NCI-H1930 (cell line): ENCODE measurements around the gene NCAM1.
A peak's percentile ranks its signal among the peaks of the same experiment; 100 is the strongest.

Experiments
- DNase-seq, 2 experiments: peaks; one replicate each; lab custom pipeline; 2025; lab: John Stamatoyannopoulos, UW

The NCAM1 gene

DNA sequence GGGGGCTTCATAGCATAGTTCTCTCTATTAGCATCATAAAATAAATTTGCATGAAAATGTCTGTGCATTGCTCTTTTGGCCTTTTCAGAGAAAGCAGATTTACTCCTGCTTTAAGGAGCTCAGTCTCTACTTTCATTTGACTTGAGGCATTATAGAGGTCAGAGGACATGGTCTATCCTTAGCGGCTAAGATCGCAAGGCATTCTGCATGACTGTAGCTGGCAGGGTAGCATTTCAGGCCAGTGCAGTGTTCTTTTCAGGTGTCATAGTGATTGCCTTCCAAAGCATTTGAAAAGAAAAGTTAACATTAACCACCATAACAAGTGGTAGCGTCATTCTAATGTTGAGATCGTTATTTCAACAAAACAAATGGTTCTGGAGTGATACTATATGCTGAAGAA lies 126.5 kb downstream of the NCAM1 start:
- no peak for DNase-seq

DNA sequence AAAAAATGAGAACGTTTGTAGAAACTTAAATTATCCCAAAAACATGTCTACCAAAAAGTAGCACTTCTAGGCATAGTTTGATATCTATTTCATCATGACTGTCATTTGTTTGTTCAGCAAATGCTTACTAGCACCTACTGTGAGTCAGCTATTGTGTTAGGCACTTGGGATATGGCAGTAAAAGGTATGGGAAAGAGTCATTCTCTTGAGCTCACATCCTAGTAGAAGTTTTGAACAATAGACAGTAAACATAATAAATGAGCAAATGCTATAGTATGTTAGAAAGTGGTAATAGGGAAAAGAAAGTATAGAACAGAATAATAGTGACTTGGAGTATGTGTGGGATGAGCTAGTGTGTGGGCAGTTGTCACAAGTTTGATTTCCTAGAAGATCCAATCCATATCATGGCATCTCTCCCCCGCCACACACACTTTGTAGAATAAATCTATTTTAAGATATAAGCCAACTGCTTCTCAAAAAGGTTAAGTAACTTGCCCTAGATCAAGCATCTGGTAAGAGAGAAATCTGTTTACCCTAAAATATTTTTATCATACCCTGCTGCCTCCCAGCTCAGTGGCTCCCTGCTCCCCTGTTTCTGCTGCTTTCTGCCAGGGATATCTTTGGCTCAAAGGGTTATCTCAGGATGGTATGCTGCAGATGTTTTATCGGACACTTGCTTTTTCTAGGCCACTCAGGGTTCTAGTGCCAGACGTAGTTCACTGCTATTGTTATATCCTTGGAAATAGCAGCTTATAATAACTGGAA lies 129.7 kb downstream of the NCAM1 start:
- DNase-seq = no peak

DNA sequence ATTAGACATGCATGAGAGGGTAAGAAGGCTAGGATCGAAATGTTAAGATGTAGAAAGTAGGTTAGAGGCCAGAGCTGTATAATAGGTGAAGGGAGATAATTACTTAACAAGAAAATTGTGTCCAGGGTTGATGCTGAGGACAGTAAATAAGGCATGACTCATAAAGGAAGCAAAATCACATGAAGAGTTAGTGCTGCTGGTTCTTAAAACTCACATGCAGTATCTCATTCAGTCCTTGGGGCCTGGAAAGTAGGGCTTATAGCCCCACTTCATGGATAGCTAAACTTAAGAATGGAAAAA lies 130.2 kb downstream of the NCAM1 start:
- DNase-seq = no peak

DNA sequence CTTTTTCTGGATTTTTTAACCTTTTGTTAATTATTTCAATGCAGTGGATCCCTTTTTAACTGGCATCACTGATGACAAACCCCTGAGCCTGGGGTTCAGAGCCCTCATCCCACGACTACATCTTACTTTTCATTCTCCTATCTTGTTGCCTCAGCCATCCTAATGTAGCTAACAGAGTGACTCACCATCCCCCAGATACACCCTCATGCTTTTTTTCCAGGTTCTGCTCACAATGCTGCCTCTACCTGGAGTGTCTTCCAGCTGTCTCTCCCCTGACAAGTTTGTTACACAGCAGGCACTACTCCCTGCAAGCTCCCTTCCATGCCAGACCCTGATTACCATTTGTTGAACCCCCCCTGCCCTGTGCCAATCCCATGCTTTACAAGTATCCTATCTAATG lies 135.4 kb downstream of the NCAM1 start:
- no peak for DNase-seq

DNA sequence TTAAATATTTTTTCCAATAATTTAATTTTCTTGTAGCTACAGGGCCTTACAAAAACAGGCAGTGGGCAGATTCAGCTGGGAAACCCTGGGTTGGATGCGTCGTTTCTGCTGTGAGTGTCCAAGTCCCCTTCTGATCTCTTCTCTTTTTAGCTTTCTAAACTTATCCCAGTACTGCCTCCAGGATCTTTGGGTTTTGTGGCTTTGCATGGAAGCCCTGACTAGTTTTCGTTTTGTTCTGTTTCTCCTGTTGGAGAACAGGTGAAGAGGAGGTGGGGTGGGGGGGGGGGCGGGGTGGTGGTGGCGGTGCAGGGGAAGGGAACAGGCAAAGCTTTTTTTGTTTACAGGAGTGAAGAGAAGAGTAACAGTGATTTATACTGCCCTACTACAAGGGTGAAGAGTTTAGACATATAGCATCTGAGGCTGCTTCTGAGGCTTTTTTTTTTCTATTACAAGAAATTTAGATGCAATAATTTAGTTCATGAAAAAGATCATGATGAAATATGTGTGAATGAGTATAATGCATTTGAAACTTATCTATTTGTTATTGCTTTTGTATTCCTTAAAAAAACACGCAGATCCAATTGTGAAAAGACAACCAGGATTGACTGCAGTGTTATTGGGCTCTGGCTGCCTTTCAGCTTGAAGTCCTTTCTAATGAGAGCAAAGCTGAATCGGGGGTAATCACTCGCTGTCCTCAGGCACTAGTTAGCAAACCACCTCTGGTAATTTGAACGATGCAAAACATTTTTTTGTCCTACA lies 142.9 kb downstream of the NCAM1 start:
- no peak for DNase-seq

DNA sequence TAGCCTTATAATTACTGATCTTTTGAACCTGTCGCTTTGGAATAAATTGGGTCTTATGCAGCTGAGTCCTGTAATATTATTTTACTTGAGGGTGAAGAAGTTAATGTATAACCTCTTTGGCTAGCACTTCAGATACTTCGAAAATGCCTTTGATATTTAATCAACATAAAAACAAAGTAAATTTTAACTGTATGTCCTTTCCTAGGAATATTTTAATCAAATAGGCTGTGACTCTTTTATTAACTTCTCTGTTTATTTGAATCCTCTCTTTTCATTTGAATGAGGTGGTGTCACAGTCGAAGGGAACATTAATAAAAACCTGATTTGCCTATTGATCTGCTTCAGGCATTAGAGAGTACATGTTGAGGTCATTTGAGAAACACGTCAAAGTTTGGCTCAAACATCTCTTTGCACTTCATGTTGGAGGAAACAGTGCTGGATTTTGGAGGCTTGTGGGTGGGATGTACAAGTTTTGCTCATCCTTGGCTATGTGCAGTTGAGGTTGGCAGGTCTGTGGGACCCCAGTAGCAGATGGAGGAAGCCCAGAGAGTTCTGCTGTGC lies 143.6 kb downstream of the NCAM1 start:
- DNase-seq = no peak

DNA sequence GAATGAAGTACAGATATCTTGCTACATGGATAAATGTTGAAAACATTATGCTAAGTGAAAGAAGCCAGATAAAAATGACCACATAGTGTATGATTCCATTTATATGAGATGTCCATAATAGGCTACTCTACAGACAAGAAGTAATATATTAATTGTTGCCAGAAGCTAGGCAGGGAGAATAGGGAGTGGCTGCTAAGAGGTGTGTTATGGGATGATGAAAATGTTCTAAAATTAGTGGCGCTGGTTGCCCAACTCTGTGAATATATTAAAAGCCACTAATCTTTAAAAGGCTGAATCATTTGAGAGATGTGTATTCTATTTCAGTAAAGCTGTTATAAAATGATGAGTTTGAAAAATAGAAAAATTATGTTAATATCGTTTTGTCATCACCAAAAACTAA lies 144.4 kb downstream of the NCAM1 start:
- DNase-seq = no peak

DNA sequence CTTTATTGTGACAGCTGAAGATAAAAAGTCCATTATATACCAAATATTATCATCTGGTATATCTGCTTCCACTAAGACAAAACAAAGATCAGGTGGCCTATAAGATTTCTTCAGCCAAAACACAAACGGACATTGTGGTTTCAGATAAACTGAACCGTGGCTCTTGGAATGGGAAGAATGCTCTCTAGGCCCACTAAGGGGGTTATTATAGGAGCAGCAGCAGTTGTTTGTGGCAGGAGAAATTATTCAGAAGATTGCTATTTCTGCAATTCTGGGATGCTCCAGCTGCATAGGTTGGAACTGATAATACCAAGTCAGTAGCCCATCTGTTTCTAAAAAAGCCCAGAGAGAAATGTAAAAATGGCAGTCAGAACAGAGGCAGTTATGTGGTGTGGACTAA lies 145.3 kb downstream of the NCAM1 start:
- DNase-seq = no peak

DNA sequence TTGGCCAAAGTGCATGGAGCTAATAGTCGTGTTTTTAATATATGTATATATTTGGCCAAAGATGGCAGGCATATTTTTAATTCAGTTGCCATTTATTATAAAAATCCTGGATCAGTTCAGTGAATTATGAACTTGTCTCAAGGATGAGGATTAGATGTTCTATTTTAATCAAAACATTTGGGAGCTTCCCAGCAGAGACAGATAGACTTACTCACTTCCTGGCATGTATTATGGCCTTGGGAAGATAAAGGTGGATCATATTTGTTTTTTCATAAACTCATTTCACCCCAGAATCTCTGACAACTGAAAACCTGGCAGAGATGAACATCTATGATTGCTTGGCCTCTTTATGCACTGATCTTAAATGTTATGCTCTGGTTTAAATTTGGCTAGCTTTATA lies 148.8 kb downstream of the NCAM1 start:
- no peak for DNase-seq

DNA sequence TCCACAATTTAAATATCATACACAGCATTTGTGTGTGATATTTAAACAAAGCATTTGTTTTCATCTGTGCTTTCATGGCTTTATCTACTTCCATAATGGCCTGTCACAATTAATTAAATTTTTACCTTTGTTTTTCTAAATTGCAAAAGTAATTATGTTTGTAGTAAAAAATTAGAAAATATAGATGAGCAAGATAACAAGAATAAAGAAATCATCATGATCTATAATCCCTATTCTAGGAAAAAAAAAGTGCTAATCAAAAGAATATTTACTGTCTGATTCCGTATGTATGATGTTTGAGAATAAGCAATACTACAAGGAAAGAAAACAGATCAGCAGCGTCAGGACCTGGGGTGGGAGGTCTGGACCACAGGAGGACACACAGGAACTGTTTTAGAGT lies 149.9 kb downstream of the NCAM1 start:
- DNase-seq = no peak

DNA sequence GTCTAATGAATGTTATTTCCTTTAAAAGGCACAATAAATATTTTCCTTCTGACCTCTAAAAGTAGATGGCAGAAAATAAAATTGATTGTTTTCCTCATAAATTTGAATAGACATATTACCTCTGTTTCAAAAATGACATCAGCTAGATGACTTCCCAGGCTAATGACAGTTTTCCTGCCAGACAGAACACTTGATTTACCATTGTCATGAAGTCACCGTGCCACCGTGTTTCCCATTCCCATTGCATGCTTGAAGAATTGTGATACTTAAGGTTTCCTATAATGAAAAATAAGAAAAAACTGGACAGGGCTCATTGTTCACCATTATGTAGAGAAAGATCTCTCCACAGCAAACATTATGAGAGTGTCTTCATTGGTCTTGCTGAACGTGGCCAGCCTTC lies 151.1 kb downstream of the NCAM1 start:
- no peak for DNase-seq

DNA sequence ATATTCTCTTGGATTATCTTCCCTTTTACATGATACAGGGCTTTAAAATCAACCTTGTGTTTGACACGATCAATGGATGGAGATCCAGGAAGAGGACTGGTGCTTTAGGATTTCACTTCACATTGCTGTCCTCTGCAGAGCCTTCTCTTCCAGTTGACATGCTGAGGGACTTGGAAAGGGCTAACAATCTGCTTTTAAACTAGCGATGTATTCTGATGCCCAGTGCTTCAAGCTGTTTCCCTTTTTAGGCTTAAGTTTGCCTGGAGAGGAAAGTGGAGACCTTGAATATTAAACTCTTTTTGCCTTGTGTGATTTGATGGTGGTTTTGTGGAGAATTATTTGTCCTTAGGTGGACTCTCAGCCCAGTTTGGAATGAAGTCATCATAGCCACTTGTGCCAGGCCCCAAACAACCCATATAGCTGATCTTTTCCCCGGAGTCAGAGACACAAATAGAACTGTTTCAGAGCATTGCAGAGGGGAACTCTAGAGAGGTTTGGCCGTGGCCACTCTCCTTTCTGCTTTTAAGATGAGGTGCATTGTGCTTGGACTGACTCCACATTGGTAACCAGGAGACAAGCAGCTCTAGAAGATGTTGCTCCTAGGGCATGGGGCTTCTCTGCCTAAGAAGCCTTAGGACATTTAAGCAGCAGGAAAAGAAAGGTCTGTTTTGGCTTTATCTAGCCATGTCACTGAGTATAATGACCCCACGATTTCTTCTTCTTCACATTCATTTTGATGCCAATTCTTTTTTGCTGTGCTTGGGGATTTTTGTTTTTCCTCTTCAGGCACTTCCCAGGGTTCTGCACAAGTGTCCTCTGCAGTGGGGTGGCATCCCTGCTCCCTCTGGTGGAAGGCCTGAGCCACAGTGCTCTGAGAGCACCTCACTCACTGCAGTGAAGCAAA lies 152.8 kb downstream of the NCAM1 start:
- peak in 1 of 2 experiments; percentile 45 for DNase-seq

DNA sequence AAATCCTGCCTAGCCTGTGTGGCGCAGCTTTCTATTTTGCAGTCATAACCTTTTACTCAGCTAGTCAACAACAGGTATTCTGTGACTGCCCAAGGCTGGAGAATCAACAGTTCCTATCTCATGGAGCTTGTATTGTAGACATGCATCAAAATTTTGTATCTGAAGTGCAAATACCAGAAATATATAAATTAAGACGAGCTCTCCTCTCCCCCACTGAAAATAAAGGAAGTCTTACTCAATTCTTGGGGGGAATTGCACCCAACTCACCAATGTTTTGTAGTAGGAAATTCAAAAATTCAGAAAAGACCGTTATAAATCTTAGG lies 153.4 kb downstream of the NCAM1 start:
- no peak for DNase-seq

DNA sequence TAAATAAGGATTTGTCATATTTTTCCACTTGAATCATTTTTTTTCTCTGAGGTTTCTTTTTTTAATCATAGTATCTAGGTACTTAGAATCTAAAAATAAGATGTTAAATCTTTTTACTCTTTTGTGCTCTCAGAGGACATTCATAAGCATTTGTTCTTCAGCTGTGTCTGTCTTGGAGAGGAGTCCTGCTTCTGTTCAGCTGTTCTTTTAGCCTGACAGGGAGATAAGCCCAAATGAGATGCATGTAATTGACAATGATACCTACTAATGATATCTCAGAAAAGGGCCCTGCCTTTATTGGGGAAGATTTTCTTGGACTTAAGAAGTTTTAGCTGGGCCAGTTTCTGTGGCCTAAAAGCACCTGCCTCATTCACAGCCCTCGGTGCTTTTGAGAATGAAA lies 156.9 kb downstream of the NCAM1 start:
- DNase-seq = no peak

DNA sequence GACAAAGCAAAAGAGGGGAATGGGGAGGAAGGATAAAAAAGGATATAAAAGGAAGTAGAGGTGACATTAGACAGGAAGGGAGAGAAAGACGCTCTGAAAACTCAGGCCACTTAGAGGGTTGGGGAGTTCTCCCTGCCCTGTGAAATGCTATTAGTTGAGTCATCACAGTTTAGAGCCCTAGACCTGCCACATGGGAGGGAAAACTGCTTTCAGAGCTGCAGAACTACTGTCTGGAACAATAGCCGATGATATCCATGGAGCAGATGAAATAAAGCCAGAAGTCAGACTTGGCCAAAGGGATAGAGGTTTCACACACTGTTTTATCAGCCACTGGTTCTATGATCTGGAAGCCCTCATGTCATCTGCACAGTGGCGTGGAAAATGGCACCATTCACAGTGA lies 157.9 kb downstream of the NCAM1 start:
- DNase-seq = peak in 1 of 2 experiments; percentile 23

DNA sequence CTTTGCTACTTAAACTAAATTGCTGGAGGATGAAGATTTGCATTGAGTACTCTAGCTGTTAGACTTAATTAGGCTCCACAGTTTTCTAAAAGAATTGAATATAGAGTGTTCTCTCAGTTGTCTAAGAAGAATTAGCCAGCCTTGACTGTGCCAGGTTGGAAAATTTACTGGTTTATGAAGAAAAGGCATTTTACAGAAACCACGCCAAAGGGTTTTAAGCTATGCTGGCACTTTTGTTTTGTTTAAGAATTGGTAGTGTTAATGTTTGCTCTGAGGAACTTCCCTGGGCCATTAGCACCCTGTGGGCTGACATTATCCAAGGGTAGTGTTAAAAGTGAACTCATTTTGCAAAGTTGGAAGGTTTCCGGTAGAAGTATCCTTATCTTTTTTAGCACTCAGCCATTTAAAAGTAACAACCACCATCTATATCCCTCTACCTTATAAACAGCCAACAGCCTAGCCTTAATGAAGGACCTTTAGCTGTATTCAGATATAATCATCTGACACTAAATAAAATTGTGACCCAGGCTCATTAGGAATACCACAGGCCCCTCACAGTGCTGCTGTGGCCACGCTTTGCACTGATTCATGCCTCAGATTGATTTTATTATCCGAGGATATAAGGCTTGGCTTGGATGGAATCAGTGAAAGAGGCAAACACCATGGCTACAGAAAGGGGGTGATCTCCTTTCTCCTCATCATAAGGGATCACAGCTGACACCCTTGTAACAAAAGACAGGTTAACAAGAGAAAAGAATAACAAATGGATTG lies 158.9 kb downstream of the NCAM1 start:
- no peak for DNase-seq

DNA sequence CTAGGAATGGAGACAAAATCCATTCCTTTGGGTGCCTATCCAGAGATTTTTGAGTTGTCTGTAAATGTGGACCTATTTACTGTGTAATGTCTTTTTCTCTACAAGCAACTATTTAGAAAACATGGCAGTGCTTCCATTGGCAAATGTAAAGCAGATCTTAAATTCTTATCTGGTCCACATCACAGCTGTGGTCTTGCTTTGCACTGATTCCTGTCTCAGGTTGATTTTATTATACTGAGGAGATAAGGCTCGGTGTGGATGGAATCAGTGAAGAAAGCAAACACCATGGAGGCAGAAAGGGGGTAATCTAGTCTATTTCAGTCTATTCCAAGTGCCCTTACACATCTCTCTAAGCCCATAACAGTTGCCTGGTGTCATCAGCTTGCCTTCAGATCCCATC lies 160.5 kb downstream of the NCAM1 start:
- no peak for DNase-seq

DNA sequence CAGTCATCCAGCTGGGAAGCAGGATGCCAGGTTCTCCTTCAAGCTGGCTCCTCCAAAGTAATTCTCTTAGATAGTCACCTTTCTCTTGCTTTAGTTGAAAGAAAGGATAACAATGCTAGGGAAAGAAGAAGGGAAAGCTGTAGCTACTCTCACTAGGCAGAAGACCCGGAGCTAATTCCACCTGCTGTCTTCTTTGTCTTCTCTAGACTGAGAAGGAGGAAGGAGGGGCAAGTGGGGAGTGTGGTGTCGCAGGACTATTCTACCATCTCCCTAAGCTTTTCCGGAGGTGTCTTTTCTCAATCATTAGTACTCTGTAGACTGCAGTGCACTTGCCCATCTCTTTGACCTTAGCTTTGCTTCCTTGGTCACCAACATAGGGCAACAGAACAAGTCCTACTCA lies 162.8 kb downstream of the NCAM1 start:
- DNase-seq = no peak

DNA sequence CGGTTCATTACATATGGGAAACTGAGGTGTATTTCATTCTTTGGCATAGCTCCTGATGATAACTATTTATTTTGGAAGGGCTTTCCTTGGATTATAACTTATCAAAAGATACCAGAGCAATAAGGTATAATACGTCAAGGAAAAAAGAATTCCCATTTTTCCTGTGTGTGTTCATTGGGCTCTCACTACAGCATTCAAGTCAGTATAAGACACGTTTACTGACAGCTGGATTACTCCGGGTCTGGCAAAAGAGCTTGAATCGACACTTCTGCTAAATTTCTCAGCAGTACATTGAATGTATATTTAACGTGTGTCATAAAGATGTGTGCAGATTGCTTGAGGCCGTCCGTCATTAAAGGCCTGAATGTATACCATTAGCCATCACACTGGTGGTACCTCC lies 163.4 kb downstream of the NCAM1 start:
- no peak for DNase-seq

DNA sequence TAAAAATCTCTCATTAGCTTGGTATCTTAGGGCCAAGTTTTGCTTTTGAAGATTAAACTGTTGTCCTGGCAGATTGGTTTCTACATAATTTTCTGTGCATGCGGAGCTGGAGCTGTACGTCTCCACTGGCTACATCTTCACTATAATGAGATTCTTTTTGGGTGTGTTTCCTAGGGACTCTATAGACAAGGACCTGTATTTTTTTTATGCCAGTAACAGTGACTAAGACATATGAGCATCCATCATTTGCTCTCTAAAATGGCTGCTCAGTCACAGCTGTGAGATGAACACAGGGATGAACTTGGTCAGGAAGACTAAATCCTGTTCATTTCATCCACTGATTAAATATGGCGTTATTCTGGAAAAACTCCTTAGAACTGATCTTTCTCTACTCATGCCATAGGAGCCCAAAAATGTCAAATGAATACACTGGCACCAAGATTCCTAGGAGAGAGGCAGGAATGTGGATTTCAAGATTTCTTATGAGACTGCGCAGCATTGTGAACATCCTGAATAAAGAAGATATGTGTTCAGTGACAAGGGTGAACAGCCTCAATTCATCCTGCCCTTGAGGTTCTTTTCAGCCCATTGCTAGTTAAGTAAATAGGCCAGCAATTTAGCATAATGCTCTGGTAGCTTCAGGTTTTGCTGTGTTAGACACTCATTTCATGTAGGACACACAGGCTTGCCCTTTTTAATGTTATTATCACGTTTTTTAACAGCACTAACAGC lies 168.2 kb downstream of the NCAM1 start:
- no peak for DNase-seq
